Fibroblast of lung (primary cell): ENCODE results near the gene IL2RG. TPM values are rescaled to one million over a fixed set of nuclear protein-coding genes. Genes with fewer than 3 reads are reported as not detected.

Experiments
- DNase-seq, 2 donors: peaks; one replicate each; pipeline versions ENCODE4 v3.0.0 to v3.0.0-alpha.2; 2010; ENCODE audit warnings: low read depth in 2 of 2
- H2AFZ ChIP-seq: 2 replicates; pipeline ENCODE4 v1.5.1; 2012; ENCODE audit warnings: low read length, control low read depth, inconsistent platforms
- H3K27ac ChIP-seq: 2 replicates; pipeline ENCODE4 v1.5.1; 2011; ENCODE audit warnings: low read length, control low read depth; ENCODE audit not compliant: insufficient read depth
- H3K27me3 ChIP-seq: 2 replicates; pipeline ENCODE4 v1.5.1; 2011; ENCODE audit warnings: mild to moderate bottlenecking, low read length; ENCODE audit not compliant: control insufficient read depth, insufficient read depth
- H3K36me3 ChIP-seq: 2 replicates; pipeline ENCODE4 v1.5.1; 2011; ENCODE audit warnings: low read length; ENCODE audit not compliant: control insufficient read depth, insufficient read depth
- H3K4me1 ChIP-seq: 2 replicates; pipeline ENCODE4 v1.5.1; 2011; ENCODE audit warnings: low read length; ENCODE audit not compliant: control insufficient read depth, insufficient read depth; ENCODE audit errors: extremely low read depth
- H3K4me2 ChIP-seq: 2 replicates; pipeline ENCODE4 v1.5.1; 2011; ENCODE audit warnings: low read length, control low read depth; ENCODE audit not compliant: insufficient read depth; ENCODE audit errors: extremely low read depth
- H3K4me3 ChIP-seq, 4 experiments: fragments of 200-600 bp in 1 of 4; sonication (generic) in 1 of 4; replicated peaks in 1 of 4; 2 replicates each; pipeline ENCODE4 v1.5.1; 2011 to 2016; ENCODE audit warnings: low read length in 4 of 4, low read depth in 3 of 4, mild to moderate bottlenecking in 3 of 4, control low read depth in 2 of 4, inconsistent platforms in 1 of 4, mixed read lengths in 1 of 4; ENCODE audit not compliant: insufficient read depth in 1 of 4; ENCODE audit errors: control extremely low read depth in 1 of 4
- H3K79me2 ChIP-seq: 2 replicates; pipeline ENCODE4 v1.5.1; 2012; ENCODE audit warnings: mild to moderate bottlenecking, low read length, inconsistent platforms; ENCODE audit not compliant: control insufficient read depth, insufficient read depth
- H3K9ac ChIP-seq: 2 replicates; pipeline ENCODE4 v1.5.1; 2011; ENCODE audit warnings: mild to moderate bottlenecking, low read length, control low read depth; ENCODE audit not compliant: insufficient read depth
- H3K9me3 ChIP-seq: 2 replicates; pipeline ENCODE4 v1.5.1; 2012; ENCODE audit warnings: low read depth, low read length; ENCODE audit not compliant: control insufficient read depth, insufficient read depth
- H4K20me1 ChIP-seq: 2 replicates; pipeline ENCODE4 v1.5.1; 2011; ENCODE audit warnings: low read length; ENCODE audit not compliant: control insufficient read depth, insufficient read depth; ENCODE audit errors: extremely low read depth
- EZH2 ChIP-seq: IDR thresholded peaks from 2 replicates; pipeline ENCODE4 v1.5.1; 2012; ENCODE audit warnings: low read length, control low read depth, mild to moderate bottlenecking; ENCODE audit errors: missing control alignments
- polyA plus RNA-seq, 2 donors: library from polyadenylated mRNA; depleted of rRNA in 1 of 2; stranded (reverse) in 1 of 2; unstranded in 1 of 2; fragments of >200 nt; gene quantifications; 2 replicates each; pipeline ENCODE4 v1.2.1, GENCODE V29; 2011 to 2012; ENCODE audit warnings: missing spikeins in 1 of 2
- total RNA-seq: library from RNA; depleted of rRNA; stranded (reverse); fragments of >200 nt; gene quantifications from 2 replicates; pipeline ENCODE4 v1.2.1, GENCODE V29; 2014
- TF ChIP-seq, protein P1 (sequence below), 2 donors: IDR thresholded peaks in 1 of 2; conservative IDR thresholded peaks in 1 of 2; 1 replicate in 1 of 2; 2 replicates in 1 of 2; pipeline ENCODE4 v1.5.1; 2011 to 2012; ENCODE audit warnings: low read length in 2 of 2, control low read depth in 1 of 2, inconsistent platforms in 1 of 2, low read depth in 1 of 2, mild to moderate bottlenecking in 1 of 2

The IL2RG gene
- total and polyA plus RNA-seq, 2 donors (not counting 1 experiment from before 2014, with no cell fraction given): not detected

DNA sequence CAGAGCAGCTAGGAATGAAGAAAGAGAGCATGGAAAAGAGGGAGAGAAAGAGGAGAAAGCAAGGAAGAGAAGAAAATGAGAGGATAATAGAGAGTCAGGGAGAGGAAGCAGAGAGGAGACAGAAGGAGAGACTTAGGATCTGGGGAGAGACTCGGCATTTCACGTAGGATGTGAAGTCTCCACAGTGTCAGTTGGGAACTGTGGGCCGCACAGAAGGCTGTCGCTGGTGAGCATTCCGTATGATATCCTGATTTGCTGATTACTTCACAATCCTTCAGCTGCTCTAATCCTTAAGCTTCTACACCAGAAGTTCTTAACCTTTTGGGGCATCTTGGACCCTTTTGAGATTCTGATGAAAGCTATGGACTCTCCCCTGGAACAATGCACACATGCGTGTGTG lies 47.2 kb upstream of the IL2RG start:
- no peak overlapping the region for H3K9ac ChIP-seq
- no peak for TF ChIP-seq EZH2
- TF ChIP-seq, protein P1, sequence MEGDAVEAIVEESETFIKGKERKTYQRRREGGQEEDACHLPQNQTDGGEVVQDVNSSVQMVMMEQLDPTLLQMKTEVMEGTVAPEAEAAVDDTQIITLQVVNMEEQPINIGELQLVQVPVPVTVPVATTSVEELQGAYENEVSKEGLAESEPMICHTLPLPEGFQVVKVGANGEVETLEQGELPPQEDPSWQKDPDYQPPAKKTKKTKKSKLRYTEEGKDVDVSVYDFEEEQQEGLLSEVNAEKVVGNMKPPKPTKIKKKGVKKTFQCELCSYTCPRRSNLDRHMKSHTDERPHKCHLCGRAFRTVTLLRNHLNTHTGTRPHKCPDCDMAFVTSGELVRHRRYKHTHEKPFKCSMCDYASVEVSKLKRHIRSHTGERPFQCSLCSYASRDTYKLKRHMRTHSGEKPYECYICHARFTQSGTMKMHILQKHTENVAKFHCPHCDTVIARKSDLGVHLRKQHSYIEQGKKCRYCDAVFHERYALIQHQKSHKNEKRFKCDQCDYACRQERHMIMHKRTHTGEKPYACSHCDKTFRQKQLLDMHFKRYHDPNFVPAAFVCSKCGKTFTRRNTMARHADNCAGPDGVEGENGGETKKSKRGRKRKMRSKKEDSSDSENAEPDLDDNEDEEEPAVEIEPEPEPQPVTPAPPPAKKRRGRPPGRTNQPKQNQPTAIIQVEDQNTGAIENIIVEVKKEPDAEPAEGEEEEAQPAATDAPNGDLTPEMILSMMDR (conservative IDR thresholded peaks at IDR 0.05 in 1 of 2, IDR thresholded peaks at IDR 0.05 in 1 of 2; ENCODE audit: low read depth in 1 of 2, low read length in 2 of 2): no peak
- H3K4me3 ChIP-seq: no peak overlapping the region
- no peaks in the 10 kb centered on the region for H3K36me3 ChIP-seq
- H3K27ac ChIP-seq: no peak overlapping the region
- no peaks in the 10 kb centered on the region for H3K4me1 ChIP-seq
- no peak overlapping the region for H3K4me2 ChIP-seq
- no peaks in the 10 kb centered on the region for H3K79me2 ChIP-seq
- H3K9me3 ChIP-seq: no peaks in the 10 kb centered on the region
- no peak overlapping the region for H2AFZ ChIP-seq
- no peaks in the 10 kb centered on the region for H3K27me3 ChIP-seq
- DNase-seq: no peak
- H4K20me1 ChIP-seq: no peaks in the 10 kb centered on the region

DNA sequence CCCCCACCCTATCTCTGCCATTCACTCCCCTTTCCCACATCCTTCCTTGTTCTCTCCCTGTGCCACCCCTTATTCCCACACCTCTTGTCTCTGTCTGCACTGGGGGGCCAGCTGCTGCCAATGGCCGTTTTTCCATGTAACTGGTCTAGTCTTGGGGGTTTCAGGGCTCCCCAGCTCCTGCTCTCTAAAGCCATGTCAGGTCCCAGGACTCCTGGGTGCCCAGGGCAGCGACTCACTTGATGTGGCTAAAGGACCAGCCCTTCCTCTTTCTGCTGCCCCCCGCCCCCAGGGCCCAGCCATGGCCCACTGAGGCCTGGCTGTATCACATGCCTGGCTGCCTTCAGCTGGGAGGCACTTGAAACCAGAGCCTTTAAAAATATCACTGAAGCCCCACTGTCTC lies 43.3 kb upstream of the IL2RG start:
- Histone ChIP-seq H3K9me3 (no peaks in the 10 kb centered on the region), H3K79me2 (no peaks in the 10 kb centered on the region), H3K4me3 (no peak overlapping the region), H3K27me3 (no peaks in the 10 kb centered on the region), H3K36me3 (no peaks in the 10 kb centered on the region), H3K4me2 (no peak overlapping the region), H4K20me1 (no peaks in the 10 kb centered on the region), H3K27ac (no peak overlapping the region), H3K9ac (no peak overlapping the region), H3K4me1 (no peaks in the 10 kb centered on the region), H2AFZ (no peak overlapping the region)
- no peak for DNase-seq
- no peak for TF ChIP-seq EZH2
- TF ChIP-seq, protein P1 (conservative IDR thresholded peaks at IDR 0.05 in 1 of 2, IDR thresholded peaks at IDR 0.05 in 1 of 2; ENCODE audit: low read depth in 1 of 2, low read length in 2 of 2): no peak

DNA sequence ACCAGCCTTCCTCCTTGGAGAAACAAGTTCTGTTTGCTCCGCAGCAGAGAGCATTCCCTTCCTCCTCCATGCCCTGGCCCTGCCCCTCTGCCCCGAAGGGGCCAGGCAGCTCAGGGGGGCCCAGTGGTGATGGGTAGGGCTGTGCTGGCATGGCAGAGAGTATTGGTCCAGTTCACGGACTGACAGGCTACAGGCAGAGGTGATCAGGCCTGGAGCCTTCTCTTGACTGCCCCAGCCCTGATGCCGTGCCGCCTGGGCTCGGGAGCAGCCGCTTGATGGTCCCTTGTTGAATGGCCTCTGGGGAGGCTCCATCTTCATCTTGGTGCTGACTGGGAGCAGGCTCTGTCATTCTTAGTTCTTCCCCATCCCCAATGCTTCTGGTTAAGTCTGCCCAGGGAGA lies 42.8 kb upstream of the IL2RG start:
- no peak for DNase-seq
- TF ChIP-seq, protein P1 (conservative IDR thresholded peaks at IDR 0.05 in 1 of 2, IDR thresholded peaks at IDR 0.05 in 1 of 2; ENCODE audit: low read depth in 1 of 2, low read length in 2 of 2): no peak
- no peak for TF ChIP-seq EZH2
- Histone ChIP-seq H3K36me3 (no peaks in the 10 kb centered on the region), H3K9me3 (no peaks in the 10 kb centered on the region), H2AFZ (no peak overlapping the region), H3K79me2 (no peaks in the 10 kb centered on the region), H4K20me1 (no peaks in the 10 kb centered on the region), H3K27ac (no peak overlapping the region), H3K4me3 (no peak overlapping the region), H3K4me1 (no peaks in the 10 kb centered on the region), H3K27me3 (no peaks in the 10 kb centered on the region), H3K9ac (no peak overlapping the region), H3K4me2 (no peak overlapping the region)
